GM23248 (cell line): ENCODE measurements around the gene CDH13.

Experiments
- EZH2 ChIP-seq: fragments of 200-600 bp; sonication (generic); IDR thresholded peaks from 2 replicates; pipeline ENCODE4 v1.6.1; 2018; ENCODE audit warnings: antibody characterized with exemption, mild to moderate bottlenecking; ENCODE audit not compliant: insufficient read depth, poor library complexity, severe bottlenecking
- EZH2phosphoT487 ChIP-seq: fragments of 200-600 bp; sonication (generic); IDR thresholded peaks from 2 replicates; pipeline ENCODE4 v1.6.1; 2018; ENCODE audit warnings: antibody characterized with exemption, moderate library complexity, mild to moderate bottlenecking, low read depth; ENCODE audit not compliant: insufficient read depth

GRCh38 chr16:83031524-83031923 is 404.8 kb downstream of the CDH13 start:
- TF ChIP-seq EZH2: no peak
- no peak for TF ChIP-seq EZH2phosphoT487
